Right lobe of liver (tissue), 4 donors: ENCODE data around the gene SRPK3.

Experiments used
- POLR2A ChIP-seq: fragments of 450-650 bp; IDR thresholded peaks from one replicate; pipeline ENCODE4 v1.6.1; 2017; ENCODE audit warnings: antibody characterized with exemption, mild to moderate bottlenecking
- TF ChIP-seq, protein P1 (sequence below), 4 donors: fragments of 200-600 bp in 3 of 4; fragments of 450-650 bp in 1 of 4; IDR thresholded peaks; one replicate each; pipeline versions ENCODE4 v1.5.1 to v1.8.0; 2016 to 2022; ENCODE audit warnings: antibody characterized with exemption in 4 of 4, mild to moderate bottlenecking in 2 of 4
- donor health status: DM: no; HTN: no; CAD: no.
- donor health status: DM: no; HTN: no; CAD: no.
- donor health status: DM: no; HTN: yes; CAD: no.

- TF ChIP-seq POLR2A, result no peak
- TF ChIP-seq, protein P1, sequence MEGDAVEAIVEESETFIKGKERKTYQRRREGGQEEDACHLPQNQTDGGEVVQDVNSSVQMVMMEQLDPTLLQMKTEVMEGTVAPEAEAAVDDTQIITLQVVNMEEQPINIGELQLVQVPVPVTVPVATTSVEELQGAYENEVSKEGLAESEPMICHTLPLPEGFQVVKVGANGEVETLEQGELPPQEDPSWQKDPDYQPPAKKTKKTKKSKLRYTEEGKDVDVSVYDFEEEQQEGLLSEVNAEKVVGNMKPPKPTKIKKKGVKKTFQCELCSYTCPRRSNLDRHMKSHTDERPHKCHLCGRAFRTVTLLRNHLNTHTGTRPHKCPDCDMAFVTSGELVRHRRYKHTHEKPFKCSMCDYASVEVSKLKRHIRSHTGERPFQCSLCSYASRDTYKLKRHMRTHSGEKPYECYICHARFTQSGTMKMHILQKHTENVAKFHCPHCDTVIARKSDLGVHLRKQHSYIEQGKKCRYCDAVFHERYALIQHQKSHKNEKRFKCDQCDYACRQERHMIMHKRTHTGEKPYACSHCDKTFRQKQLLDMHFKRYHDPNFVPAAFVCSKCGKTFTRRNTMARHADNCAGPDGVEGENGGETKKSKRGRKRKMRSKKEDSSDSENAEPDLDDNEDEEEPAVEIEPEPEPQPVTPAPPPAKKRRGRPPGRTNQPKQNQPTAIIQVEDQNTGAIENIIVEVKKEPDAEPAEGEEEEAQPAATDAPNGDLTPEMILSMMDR (IDR thresholded peaks at IDR 0.05), result no peak
These were observed 50.0 kb downstream of the SRPK3 start for GRCh38 chrX:153830640-153831428.
